Measurements from ENCODE around the gene CUX1.
A peak's percentile ranks its signal among the peaks of the same experiment; 100 is the strongest.

The CUX1 gene

DNA sequence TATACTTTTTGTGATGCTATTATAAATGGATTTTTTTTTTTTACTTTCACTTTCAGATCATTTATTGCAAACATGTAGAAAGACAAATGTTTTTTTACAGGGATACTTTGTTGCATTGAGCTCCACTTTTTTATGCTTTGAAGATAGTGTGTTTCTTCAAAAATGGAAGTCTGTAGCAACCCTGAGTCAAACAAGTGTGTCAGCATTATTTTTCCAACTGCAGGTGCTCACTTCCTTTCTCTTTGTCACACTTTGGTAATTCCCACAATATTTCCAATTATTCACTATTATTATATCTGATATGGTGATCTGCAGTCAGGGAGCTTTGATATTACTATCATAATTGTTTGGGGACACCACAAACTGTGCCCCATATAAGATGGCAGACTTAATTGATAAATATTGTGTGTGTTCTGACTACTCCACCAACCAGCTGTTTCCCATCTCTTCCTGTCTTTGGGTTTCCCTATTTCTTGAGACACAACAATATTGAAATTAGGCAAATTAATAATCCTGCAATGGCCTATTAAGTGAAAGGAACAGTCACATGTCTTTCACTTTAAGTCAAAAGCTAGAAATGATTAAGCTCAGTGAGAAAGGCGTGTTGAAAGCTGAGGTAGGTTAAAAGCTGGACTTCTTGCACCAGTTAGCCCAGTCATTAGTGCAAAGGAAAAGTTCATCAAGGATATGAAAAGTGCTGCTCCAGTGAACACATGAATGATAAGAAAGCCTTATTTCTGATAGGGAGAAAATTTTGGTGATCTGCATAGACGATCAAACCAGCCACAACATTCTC is 238.0 kb downstream of the CUX1 start:
- ATAC-seq (replicated peaks) = peak; percentile 36 to 57
- Mint-ChIP-seq H3K9me3 (peaks cover 5 to 10% of the 10 kb centered on the region in 2 donors), H3K36me3 (peaks cover 17 to 35% of the 10 kb centered on the region in 2 donors), H3K4me3 (no peak overlapping the region), H3K4me1 (peaks cover 16 to 25% of the 10 kb centered on the region in 2 donors), H3K27ac (peak overlapping the region; percentile 26), H3K27me3 (no peaks in the 10 kb centered on the region)
- DNase-seq = no peak

DNA sequence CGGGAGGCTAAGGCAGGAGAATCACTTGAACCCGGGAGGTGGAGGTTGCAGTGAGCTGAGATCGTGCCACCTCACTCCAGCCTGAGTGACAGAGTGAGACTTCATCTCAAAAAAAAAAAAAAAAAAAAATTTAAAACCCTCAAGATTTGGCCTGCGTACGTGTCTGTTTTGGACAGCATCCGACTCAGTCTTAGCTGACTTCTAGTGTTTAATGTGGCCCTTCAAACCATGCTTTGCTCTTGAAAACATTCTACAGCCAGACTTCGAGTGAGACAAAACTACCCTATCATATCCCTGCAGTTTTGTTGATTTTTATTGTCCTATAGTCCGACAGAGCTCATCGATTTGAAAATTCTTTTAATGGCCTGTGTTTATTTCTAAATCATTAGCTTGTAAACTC is 242.1 kb downstream of the CUX1 start:
- Mint-ChIP-seq H3K4me1 (peaks cover 24 to 31% of the 10 kb centered on the region in 2 donors), H3K27ac (no peak overlapping the region), H3K36me3 (peaks cover 13 to 23% of the 10 kb centered on the region in 2 donors), H3K4me3 (no peak overlapping the region), H3K9me3 (peaks cover 5 to 7% of the 10 kb centered on the region in 2 donors), H3K27me3 (no peaks in the 10 kb centered on the region)
- ATAC-seq (replicated peaks) = no peak
- no peak for DNase-seq

DNA sequence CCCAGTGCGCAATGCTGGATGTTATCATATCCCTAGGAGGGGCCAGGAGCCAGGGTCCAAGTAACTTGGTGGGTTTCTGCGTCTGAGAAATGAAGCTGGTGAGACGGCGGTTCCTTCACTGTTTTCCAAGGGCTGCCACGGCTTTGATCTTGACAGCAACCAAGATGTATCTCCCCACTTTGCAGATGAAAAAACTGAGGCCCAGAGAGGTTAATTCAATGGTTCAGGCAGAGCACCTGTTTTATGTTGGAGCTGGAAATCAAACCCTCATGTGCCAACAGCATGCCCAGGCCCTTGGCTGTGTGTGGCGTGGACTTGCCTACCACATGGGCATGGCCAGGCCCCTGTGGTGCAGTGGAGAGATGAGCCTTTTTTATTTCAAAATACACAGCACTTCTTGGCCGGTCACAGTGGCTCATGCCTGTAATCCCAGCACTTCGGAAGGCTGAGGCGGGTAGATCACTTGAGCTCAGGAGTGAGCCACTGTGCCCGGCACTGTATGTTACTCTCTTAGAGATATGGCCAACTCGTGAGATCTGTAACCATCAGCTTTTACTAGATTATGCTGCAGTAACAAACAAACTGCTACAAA is 244.0 kb downstream of the CUX1 start:
- H3K4me3 Mint-ChIP-seq = peak overlapping the region in 1 of 2 donors; percentile 60
- H3K27me3 Mint-ChIP-seq = no peaks in the 10 kb centered on the region
- peak overlapping the region; percentile 99 for H3K27ac Mint-ChIP-seq
- peaks cover 24 to 26% of the 10 kb centered on the region in 2 donors for H3K4me1 Mint-ChIP-seq
- no peak for DNase-seq
- no peak for ATAC-seq (replicated peaks)
- H3K36me3 Mint-ChIP-seq = peaks cover 2 to 16% of the 10 kb centered on the region in 2 donors
- H3K9me3 Mint-ChIP-seq = peaks cover 0 to 1% of the 10 kb centered on the region in 2 donors

DNA sequence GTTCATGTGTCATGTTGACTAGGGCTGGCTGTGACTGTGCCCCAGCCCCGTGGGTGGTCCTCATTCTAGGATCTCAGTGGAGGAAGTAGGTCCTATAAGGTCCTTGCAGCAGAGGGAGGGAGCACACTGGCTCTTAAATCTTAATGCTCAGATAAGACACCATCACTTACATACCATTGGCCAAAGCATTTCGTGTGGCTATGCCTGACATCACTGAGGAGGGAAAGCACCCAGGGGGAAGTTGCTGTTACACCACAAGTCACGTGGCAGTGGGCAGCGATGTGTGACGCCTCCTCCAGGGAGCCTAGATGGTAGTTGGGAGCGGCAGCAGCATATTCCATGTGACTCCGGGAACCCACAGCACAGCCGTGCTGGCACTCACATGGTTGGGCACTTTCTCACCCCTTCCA is 244.6 kb downstream of the CUX1 start:
- H3K27ac Mint-ChIP-seq = peak overlapping the region; percentile 99
- DNase-seq (peak; percentile 84), ATAC-seq (replicated peaks) (peak; percentile 98 to 99)
- H3K4me1 Mint-ChIP-seq = peaks cover 24 to 26% of the 10 kb centered on the region in 2 donors
- H3K4me3 Mint-ChIP-seq = peak overlapping the region; percentile 54 to 60
- H3K36me3 Mint-ChIP-seq = peaks cover 2 to 21% of the 10 kb centered on the region in 2 donors
- peaks cover 0 to 1% of the 10 kb centered on the region in 2 donors for H3K9me3 Mint-ChIP-seq
- H3K27me3 Mint-ChIP-seq = no peaks in the 10 kb centered on the region

DNA sequence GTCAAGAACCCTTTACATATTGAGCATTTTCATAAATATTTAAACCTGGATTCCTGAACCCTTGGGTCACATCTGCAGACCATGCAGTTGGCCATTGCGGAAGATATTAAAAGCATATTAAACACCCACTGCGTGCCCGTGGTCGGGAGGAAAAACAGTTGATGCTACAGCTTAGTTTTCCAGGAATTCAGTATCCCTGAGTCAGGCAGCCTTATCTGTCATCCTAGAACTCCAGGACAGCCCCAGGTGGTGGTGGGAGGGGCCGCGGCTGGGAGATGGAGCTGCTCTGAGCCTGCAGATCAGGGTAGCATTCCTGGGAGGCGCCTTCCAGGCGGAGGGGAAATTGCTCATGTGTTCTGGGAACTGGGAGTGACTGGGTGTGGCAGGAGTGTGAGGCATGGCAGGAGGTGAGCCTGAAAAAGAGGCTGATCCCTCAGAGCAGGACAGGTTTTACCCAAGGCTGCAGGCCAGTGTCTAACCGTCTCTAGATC is 246.3 kb downstream of the CUX1 start:
- no peaks in the 10 kb centered on the region for H3K27me3 Mint-ChIP-seq
- DNase-seq (no peak), ATAC-seq (replicated peaks) (no peak)
- peaks cover 2 to 16% of the 10 kb centered on the region in 2 donors for H3K36me3 Mint-ChIP-seq
- no peak overlapping the region for H3K4me3 Mint-ChIP-seq
- no peaks in the 10 kb centered on the region for H3K9me3 Mint-ChIP-seq
- peak overlapping the region; percentile 25 for H3K27ac Mint-ChIP-seq
- peaks cover 24% of the 10 kb centered on the region in 2 donors for H3K4me1 Mint-ChIP-seq

DNA sequence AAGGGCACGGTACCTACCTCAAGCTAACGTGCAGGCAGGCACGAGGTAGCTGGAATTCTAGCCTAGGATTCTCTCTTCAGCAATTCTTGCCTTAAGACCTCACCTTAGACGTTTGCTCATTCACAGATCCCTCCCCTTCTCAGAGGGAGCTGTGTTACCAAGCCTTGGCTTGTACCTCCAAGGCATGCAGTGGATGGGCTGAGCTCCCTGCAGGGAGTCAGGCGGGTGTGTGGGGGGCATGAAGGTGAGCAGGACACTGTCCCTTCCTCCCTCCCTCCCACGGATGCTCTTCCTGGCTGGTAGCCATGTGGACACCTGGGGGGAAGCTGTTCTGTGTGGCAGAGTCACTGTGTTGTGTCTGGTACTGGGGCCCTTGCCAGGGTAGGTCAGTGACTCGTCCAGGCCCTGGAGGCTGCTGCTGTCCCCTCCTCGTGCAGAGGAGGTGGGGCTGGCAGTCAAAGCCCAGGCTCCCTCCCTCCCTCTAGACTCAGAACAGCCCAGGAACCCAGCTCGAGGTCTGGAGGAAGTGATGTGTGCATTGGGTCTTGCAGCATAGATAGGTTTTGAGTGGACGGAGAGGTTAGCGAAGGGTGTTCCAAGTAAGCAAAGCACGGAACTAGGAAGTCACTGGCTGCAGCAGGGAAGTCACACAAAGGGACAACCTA is 247.1 kb downstream of the CUX1 start:
- DNase-seq (no peak), ATAC-seq (replicated peaks) (peak; percentile 14 to 26)
- Mint-ChIP-seq H3K4me3 (peak overlapping the region; percentile 28 to 39), H3K27ac (peak overlapping the region; percentile 51), H3K36me3 (peaks cover 6 to 22% of the 10 kb centered on the region in 2 donors), H3K9me3 (no peaks in the 10 kb centered on the region), H3K27me3 (no peaks in the 10 kb centered on the region), H3K4me1 (peaks cover 24 to 26% of the 10 kb centered on the region in 2 donors)

DNA sequence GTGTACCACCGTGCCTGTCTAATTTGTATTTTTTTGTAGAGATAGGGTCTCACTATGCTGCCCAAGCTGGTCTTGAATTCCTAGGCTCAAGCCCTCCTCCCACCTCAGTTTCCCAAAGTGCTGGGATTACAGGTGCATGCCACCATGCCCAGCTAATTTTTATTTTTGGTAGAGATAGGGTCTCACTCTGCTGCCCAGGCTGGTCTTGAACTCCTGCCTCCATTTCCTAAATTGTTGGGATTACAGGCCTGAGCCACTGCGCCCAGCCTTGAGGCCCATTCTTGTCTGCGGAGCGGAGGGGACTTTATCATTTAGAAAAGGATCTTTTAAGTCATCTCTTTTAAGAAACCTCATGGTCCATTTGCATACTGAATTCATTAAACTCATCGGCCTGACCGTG is 247.8 kb downstream of the CUX1 start:
- no peak overlapping the region for H3K4me3 Mint-ChIP-seq
- no peak overlapping the region for H3K27ac Mint-ChIP-seq
- H3K4me1 Mint-ChIP-seq = peaks cover 24 to 26% of the 10 kb centered on the region in 2 donors
- DNase-seq (no peak), ATAC-seq (replicated peaks) (no peak)
- H3K27me3 Mint-ChIP-seq = no peaks in the 10 kb centered on the region
- H3K36me3 Mint-ChIP-seq = peaks cover 11 to 24% of the 10 kb centered on the region in 2 donors
- no peaks in the 10 kb centered on the region for H3K9me3 Mint-ChIP-seq

DNA sequence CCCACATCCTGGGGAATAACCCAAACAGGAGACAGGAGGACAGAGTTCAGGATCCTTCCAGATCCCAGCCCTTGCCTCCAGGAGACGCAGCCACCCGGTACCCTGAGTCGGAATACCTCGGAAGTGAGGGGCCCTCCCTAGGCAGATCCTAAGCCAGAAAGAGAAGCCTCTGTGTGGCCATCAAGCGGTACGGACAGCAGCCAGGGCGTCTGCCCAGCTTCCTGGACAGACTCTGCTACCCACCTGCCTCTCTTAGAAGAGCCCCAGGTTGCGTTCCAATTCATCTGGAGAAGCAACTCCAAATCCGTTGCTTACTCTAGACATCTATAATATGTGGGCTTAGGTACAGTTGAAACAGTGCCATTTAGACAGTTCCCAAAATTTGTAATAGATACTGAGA is 249.1 kb downstream of the CUX1 start:
- peaks cover 19 to 34% of the 10 kb centered on the region in 2 donors for H3K36me3 Mint-ChIP-seq
- H3K4me3 Mint-ChIP-seq = no peak overlapping the region
- peaks cover 21 to 24% of the 10 kb centered on the region in 2 donors for H3K4me1 Mint-ChIP-seq
- DNase-seq (no peak), ATAC-seq (replicated peaks) (no peak)
- no peaks in the 10 kb centered on the region for H3K9me3 Mint-ChIP-seq
- H3K27ac Mint-ChIP-seq = no peak overlapping the region
- no peaks in the 10 kb centered on the region for H3K27me3 Mint-ChIP-seq

DNA sequence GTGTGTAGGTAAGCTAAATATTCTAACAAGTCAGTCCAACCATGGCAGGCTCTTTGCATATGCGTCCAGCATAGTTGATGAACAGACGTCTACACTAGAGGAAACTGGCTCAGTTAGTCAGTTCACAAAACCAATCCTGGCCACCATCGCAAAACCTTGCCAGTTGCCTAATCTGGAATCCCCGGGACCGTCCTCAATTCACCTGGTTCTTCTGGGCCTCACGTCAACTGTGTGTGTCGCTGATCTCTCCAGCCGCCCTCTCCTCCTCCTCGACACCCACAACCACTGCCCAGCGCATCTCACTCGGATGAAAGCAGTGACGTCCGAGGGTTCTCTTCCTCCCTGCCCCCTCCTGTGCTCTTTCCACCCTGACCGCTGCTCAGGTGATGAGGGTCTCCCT is 251.4 kb downstream of the CUX1 start:
- Mint-ChIP-seq H3K27ac (no peak overlapping the region), H3K4me3 (no peak overlapping the region), H3K36me3 (peaks cover 31 to 40% of the 10 kb centered on the region in 2 donors), H3K9me3 (no peaks in the 10 kb centered on the region), H3K4me1 (peaks cover 11 to 15% of the 10 kb centered on the region in 2 donors), H3K27me3 (no peaks in the 10 kb centered on the region)
- DNase-seq (no peak), ATAC-seq (replicated peaks) (no peak)

DNA sequence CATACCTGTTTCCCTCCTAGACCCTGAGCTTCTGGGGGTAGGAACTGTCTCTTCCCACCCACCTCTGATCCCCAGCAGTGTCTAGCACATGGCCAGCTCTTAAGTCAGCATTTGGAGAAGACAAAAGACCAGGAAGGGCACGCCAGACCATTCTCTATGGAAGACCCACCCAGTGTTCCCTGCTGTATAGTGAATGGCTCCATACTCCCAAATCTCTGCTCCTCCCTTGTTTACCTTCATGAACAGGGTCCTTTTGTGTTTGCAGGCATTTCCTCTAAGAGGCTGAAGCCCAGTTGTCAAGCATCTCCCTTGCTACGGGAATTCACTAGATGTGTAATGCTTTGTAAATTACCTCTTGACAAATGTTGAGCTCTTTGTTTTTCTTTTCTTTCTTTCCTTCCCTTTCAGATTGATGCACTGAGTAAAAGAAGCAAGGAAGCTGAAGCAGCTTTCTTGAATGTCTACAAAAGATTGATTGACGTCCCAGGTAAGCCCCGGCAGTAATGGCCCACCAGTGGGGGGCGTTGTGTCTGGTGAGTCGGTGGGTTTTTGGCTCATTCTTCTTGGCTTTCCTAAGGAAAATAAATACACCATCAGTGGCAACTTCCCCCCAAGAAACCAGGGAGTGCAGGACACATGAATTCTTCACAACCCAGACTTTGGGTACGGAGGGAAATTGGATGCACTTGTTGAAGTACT is 252.7 kb downstream of the CUX1 start:
- no peak for DNase-seq
- Mint-ChIP-seq H3K36me3 (peaks cover 31 to 45% of the 10 kb centered on the region in 2 donors), H3K27me3 (no peaks in the 10 kb centered on the region), H3K4me1 (peaks cover 0 to 7% of the 10 kb centered on the region in 2 donors), H3K9me3 (no peaks in the 10 kb centered on the region), H3K27ac (no peak overlapping the region), H3K4me3 (no peak overlapping the region)
- no peak for ATAC-seq (replicated peaks)

DNA sequence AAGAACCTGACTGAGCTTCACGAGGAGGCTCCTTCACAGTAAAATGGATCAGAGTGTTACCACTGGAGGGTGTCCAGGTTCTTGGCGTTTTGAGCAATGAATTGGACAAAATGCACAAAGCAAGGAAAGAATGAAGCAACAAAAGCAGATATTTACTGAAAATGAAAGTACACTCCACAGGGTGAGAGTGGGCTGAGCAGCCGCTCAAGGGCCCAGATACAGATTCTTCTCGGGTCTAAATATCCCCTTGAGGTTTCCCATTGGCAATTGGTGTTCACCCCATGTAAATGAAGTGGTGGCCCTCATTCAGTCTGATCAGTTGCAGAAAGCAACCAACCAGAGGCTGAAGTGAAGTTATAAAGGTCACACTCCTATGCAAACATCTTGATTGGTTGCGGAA is 254.6 kb downstream of the CUX1 start:
- Mint-ChIP-seq H3K27ac (no peak overlapping the region), H3K4me3 (no peak overlapping the region), H3K27me3 (no peaks in the 10 kb centered on the region), H3K9me3 (no peaks in the 10 kb centered on the region), H3K36me3 (peaks cover 37 to 39% of the 10 kb centered on the region in 2 donors), H3K4me1 (peaks cover 3 to 4% of the 10 kb centered on the region in 2 donors)
- ATAC-seq (replicated peaks) (no peak), DNase-seq (no peak)

DNA sequence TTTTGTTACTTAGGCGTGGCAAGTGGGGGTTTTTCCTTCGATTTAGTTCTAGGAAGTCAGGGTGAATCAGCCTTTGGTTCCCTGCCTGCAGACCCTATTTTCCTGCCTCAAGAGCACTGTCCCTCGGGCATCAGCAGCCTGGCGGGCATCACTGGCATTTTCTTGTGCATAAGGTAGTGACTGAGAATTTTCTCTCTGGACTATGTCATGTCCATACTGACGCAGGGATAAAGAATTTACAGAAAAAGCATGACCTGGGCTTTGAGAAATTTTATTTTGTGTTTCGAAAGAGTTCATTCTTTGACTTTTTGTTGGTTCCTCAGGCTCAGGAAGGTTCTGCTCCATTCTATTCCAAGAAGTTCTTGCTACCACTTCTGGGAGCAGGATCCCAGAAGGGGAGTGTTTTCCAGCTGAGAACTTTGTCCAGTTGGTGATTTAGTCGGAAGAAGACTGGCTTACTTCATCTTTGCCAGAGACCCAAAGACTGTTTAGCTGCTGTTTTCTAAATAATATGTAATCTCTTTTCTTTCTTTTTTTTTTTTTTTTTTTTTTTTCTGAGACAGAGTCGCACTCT is 255.3 kb downstream of the CUX1 start:
- Mint-ChIP-seq H3K4me3 (no peak overlapping the region), H3K9me3 (no peaks in the 10 kb centered on the region), H3K36me3 (peaks cover 38 to 39% of the 10 kb centered on the region in 2 donors), H3K4me1 (peaks cover 5 to 7% of the 10 kb centered on the region in 2 donors), H3K27ac (no peak overlapping the region), H3K27me3 (no peaks in the 10 kb centered on the region)
- no peak for ATAC-seq (replicated peaks)
- DNase-seq = no peak

DNA sequence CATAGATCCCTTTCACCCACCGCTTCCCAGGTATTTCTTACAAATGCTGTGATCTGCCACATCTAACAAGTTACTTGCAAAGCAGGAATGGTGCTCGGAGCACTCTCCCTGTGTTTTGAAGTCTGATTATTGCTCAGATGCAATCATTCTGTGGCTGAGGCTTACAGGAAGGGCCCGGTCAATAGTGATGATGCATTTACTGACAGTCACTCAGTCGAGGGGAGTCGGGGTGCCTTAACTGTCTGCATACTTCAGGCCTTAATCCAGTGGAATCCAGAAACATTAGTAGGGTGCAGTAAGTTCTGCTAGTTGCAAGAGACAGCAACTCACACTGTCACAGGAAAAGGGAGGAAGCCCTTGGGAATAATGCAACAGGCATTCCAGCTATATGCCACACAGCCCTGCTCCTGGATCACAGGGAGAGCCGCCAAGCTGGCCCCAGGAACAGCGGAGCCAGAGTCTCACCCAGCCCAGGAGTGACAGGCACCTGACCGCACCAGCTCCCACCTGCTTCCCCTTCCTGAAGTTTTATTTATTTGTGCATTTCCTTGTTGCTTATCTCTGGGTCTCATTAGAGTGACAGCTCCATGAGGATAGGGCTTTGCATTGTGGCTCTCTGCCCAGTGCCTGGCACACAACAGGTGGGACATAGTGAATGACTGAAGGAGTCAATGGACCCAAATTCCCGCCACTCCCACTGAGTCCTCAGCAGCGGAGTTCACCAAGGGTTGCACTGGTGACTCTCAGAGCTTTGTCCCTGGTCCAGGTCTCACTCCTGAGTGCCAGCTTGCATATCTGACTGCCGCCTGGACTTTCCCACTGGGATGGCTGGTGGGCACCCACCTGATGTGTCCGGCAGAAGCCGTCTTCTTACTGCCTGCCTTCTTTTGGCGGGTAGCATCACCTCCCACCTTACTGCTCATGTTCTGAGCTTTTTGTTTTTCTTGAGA is 256.8 kb downstream of the CUX1 start:
- no peaks in the 10 kb centered on the region for H3K27me3 Mint-ChIP-seq
- H3K9me3 Mint-ChIP-seq = no peaks in the 10 kb centered on the region
- DNase-seq (no peak), ATAC-seq (replicated peaks) (no peak)
- H3K4me3 Mint-ChIP-seq = no peak overlapping the region
- H3K27ac Mint-ChIP-seq = no peak overlapping the region
- H3K36me3 Mint-ChIP-seq = peaks cover 35% of the 10 kb centered on the region in 2 donors
- peaks cover 4 to 11% of the 10 kb centered on the region in 2 donors for H3K4me1 Mint-ChIP-seq

Data from stimulated activated naive B cell treated with anti-CD40 and anti-IgM and Interleukin-4, amounts not matched to agents 10 μg/mL and 1 μg/mL and 100 μg/mL, for 72 hours (primary cell).